ENCODE data around the gene TCL1B. TPM values are rescaled to one million over a fixed set of nuclear protein-coding genes. Genes with fewer than 3 reads are reported as not detected.
A peak's percentile ranks its signal among the peaks of the same experiment; 100 is the strongest.
"Not testable (repeated sequence)": the region's sequence is repeated elsewhere in the genome, so short reads cannot be mapped to it uniquely, and the experiment has no call there.

The TCL1B gene
- polyA plus RNA-seq, 10 donors = 0.11 to 0.13 TPM; not detected in 8

GRCh38 chr14:95701846-95702221, 15.6 kb downstream of the TCL1B start:
- DNase-seq = peak; percentile 5 to 37 (median 10)

DNA sequence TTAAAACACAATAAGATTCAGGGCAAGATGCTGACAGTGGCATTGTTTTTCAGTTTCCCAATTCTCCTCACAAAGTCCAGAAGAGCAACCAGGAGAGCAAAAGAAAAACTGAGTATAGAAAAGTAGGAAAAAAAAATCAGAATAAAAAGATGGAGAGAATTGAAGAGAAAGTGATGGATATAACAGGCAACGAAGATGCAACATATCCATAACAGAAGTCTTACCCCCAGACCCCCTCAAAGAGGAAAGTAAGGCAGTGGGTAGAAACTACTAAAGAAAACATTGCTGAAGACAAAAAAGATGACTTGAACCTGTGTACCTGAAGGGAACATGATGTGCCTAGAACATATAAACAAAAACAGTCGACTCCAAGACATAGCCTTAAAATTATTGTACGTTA, 17.1 kb downstream of the TCL1B start:
- DNase-seq = no peak

- DNase-seq = no peak
Measured at GRCh38 chr14:95703805-95704204, 17.6 kb downstream of the TCL1B start.

- DNase-seq = no peak
Measured at GRCh38 chr14:95705518-95705917, 19.3 kb downstream of the TCL1B start.

DNA sequence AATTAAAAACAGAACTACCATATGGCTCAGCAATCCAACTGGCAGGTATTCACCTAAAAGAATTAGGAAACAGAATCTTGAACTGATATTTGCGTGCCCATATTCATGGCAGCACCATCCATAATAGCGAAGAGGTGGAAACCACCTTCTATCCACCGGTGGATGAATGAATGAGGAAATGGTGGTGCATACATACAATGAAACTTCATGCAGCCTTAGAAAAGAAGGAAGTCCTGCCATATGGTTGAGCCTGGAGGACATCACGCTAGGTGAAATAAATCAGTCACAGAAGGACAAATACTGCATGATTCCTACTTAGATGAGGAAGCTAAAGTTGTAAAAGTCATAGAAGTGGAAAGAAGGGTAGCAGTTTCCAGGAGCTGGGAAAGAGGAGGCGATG, 21.1 kb downstream of the TCL1B start:
- DNase-seq = no peak

DNA sequence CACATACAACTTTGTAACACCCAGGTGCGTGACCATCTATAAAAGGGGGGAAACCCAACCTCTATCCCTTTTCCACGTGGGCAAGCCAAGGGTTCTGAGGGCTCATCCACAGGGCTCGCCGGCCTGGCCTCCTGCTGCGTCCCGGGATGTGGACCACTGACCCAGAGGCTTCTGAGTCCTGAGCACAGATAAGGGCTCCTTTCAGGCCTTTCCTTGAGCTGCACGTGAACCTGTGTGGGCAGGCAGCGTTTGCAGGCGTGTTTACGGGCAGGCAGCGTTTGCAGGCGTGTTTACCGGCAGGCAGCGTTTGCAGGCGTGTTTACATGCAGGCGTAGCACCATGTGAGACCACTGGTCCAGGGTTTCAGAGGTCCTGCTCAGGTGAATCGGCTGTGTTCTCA, 23.9 kb downstream of the TCL1B start:
- DNase-seq = no peak

DNA sequence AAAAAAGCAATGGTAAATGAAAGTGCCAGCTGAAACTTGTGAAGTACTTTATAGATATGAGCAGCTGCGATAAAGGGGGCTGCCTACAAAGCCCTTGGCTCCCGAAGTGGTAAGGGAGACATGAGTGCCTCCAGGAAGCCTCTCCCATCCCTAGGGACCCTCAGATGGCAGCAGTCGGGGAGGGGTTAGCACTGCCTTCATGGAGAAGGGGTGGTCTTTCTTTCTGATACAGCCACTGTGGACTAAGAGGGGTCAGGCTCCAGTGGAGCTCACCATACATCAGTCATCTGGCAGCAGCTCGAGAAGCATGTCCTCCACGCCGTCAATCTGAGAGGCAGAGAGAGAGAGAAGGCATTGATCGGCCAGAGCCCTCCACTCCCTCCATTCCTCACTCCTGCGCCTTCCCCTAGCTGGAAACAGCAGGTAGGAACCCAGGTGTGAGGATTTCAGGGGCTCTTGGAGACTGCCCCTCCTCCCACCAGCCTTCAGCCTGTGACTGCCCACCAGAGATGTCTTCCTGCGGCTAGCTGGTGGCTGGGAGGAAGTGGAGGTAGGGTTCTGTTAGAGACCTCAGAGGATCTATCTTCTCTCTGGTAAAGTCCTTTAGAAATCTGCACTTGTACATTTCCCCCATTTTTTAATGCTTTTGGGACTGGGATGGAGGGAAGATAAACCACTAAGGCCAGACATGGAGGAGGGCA, 25.4 kb downstream of the TCL1B start:
- DNase-seq = no peak

DNA sequence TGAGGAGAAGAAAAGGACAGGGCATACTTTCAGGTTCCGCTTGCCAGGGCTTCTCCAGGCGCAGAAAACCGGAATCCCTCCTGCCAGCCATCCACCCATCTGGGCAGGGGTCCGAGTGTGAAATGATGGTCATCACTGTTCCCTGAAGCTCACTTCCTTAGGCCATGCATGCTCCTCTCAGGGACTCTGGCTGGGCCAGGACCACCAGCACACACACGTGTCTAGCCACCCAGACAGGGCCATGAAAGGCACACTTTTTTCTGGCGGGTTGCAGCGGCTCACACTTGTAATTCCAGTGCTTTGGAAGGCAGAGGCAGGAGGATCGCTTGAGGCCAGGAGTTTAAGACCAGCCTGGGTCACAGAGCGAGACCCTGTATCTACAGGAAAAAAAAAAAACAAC, 26.2 kb downstream of the TCL1B start:
- no peak for DNase-seq

DNA sequence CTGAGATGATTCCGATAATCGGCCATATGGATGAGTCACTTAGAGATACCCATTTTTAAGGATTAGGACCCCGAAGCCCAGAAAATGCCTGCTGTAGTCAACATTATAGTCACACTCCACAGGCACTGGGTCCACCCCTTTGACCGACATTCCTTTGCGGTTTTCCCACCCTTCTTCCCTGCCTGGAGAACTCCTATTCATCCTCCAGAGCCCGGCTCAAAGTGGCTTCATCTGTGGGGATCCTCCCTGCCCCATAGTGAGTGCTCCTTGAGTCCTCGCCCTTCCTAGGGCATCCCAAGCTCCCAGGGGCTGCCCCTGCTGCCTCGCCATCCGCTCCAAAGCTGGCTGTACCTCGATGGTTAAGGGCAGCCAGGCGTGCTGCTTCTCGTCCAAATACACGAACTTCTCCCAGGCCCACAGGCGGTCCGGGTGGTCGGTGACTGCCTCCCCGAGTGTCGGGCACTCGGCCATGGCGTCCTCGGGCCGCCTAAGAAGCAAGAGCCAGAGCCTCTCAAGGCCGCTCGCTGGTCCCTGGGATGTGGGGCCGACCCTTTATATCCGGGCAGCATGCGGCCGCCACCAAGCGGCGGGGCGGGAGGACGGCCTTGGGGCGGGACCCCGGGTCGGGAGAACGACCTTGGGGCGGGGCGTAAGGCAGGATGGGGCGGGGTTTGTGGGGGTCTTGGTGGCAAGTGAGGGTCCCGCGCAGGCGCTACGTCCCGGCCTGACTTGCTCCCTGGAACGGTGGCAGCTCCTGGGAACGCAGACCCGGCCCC, 27.6 kb downstream of the TCL1B start, which contains the start of gene TCL1A:
Gene TCL1A (minus strand): TSS at position 530 of the 776 bp plus-strand sequence. CDS start 59 bp downstream, at position 471.
- DNase-seq = no peak

GRCh38 chr14:95722525-95723190, 36.4 kb downstream of the TCL1B start:
- no peak for DNase-seq

- DNase-seq = no peak
Measured at GRCh38 chr14:95725685-95726336, 39.6 kb downstream of the TCL1B start.

GRCh38 chr14:95727056-95727700, 41.0 kb downstream of the TCL1B start:
- DNase-seq = no peak

- DNase-seq = not testable (repeated sequence)
Measured at GRCh38 chr14:95729402-95730028, 43.3 kb downstream of the TCL1B start.

GRCh38 chr14:95730126-95730525, 43.9 kb downstream of the TCL1B start:
- DNase-seq = no peak

- DNase-seq = no peak
Measured at GRCh38 chr14:95733212-95733611, 47.0 kb downstream of the TCL1B start.

DNA sequence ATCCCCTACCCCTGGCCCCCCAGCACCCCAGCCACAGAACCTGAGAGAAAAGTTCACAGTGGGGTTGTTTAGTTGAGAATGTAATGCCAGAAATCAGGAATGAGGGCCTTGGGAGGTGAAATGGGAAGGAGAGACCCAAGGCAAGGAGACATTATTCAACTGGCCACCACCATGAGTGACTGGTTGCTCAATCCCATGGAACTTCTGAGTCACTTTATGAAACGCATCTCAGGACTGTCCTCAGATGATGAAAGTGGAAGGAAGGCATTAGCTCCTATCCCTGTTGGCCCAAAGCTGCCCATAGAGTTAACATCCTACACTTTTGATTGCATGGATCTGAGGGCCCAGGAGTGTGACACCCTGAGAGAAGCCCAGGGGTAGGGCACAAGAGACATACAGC, 53.1 kb downstream of the TCL1B start:
- no peak for DNase-seq

GRCh38 chr14:95741038-95741490, 54.8 kb downstream of the TCL1B start:
- no peak for DNase-seq

DNA sequence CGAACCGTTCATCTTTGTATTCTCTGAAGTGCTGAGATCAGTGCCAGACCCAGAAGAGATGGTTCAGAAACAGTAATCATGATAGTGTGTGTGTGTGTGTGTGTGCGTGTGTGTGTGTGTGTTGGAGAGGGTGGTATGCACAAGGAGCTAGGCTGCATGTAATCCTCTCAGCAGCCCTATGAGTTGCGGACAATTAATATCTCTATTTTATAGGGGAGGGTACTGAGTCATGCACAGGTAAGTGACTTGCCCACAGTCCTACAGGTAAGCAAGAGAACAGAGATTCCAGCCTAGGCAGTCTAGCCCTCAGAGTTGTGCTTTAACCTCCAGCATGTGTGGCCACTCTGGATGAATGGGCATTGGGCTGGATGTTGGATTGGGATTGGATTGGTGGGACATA, 55.6 kb downstream of the TCL1B start:
- no peak for DNase-seq
